H9 (cell line): ENCODE measurements around the gene HS6ST2. TPM values are rescaled to one million over a fixed set of nuclear protein-coding genes. Genes with fewer than 3 reads are reported as not detected.

Source experiments
- DNase-seq: peaks from one replicate; pipeline ENCODE4 v3.0.0-alpha.2; 2017
- H2AFZ ChIP-seq: one replicate; pipeline ENCODE4 v1.6.1; 2013; ENCODE audit warnings: mild to moderate bottlenecking, low read length, control low read depth, moderate library complexity
- H2AK5ac ChIP-seq: 2 replicates; pipeline ENCODE4 v1.6.1; 2013; ENCODE audit warnings: low read length, control low read depth, mixed read lengths; ENCODE audit not compliant: insufficient read length
- H2BK120ac ChIP-seq: one replicate; pipeline ENCODE4 v1.6.1; 2013; ENCODE audit warnings: low read depth, mild to moderate bottlenecking, low read length, control low read depth, inconsistent platforms; ENCODE audit not compliant: poor library complexity, severe bottlenecking
- H2BK12ac ChIP-seq: 2 replicates; pipeline ENCODE4 v1.6.1; 2013; ENCODE audit warnings: low read length, control low read depth, mixed read lengths, low read depth; ENCODE audit not compliant: insufficient read length
- H2BK15ac ChIP-seq: 2 replicates; pipeline ENCODE4 v1.6.1; 2013; ENCODE audit warnings: low read depth, low read length, control low read depth
- H2BK20ac ChIP-seq: one replicate; pipeline ENCODE4 v1.6.1; 2013; ENCODE audit warnings: low read depth, mild to moderate bottlenecking, low read length, control low read depth, inconsistent platforms; ENCODE audit not compliant: poor library complexity, severe bottlenecking
- H2BK5ac ChIP-seq: 2 replicates; pipeline ENCODE4 v1.6.1; 2013; ENCODE audit warnings: low read length, control low read depth, mixed read lengths; ENCODE audit not compliant: insufficient read length
- H3K14ac ChIP-seq: 2 replicates; pipeline ENCODE4 v1.6.1; 2013; ENCODE audit warnings: low read length, control low read depth; ENCODE audit not compliant: insufficient read depth
- H3K18ac ChIP-seq: 2 replicates; pipeline ENCODE4 v1.6.1; 2013; ENCODE audit warnings: low read depth, mild to moderate bottlenecking, mixed read lengths, low read length, control low read depth; ENCODE audit not compliant: insufficient read length
- H3K23ac ChIP-seq: 2 replicates; pipeline ENCODE4 v1.6.1; 2013; ENCODE audit warnings: low read length, control low read depth, mixed read lengths, low read depth; ENCODE audit not compliant: insufficient read length
- H3K23me2 ChIP-seq: 2 replicates; pipeline ENCODE4 v1.6.1; 2013; ENCODE audit warnings: low read depth, mild to moderate bottlenecking, mixed read lengths, low read length, control low read depth; ENCODE audit not compliant: insufficient read length, poor library complexity, severe bottlenecking
- H3K27ac ChIP-seq: 2 replicates; pipeline ENCODE4 v1.5.1; 2013; ENCODE audit warnings: low read length, control low read depth, mixed read lengths, low read depth; ENCODE audit not compliant: insufficient read length
- H3K27me3 ChIP-seq: 2 replicates; pipeline ENCODE4 v1.6.1; 2013; ENCODE audit warnings: low read length, control low read depth, inconsistent platforms; ENCODE audit not compliant: insufficient read depth
- H3K4ac ChIP-seq: 2 replicates; pipeline ENCODE4 v1.6.1; 2013; ENCODE audit warnings: low read depth, mild to moderate bottlenecking, control low read depth, inconsistent platforms, low read length, moderate library complexity
- H3K4me1 ChIP-seq: 2 replicates; pipeline ENCODE4 v1.6.1; 2013; ENCODE audit warnings: low read length, control low read depth, inconsistent platforms; ENCODE audit not compliant: insufficient read depth
- H3K4me2 ChIP-seq: 2 replicates; pipeline ENCODE4 v1.6.1; 2013; ENCODE audit warnings: low read length, control low read depth, mixed read lengths; ENCODE audit not compliant: insufficient read length, insufficient read depth
- H3K56ac ChIP-seq: 2 replicates; pipeline ENCODE4 v1.6.1; 2013; ENCODE audit warnings: low read depth, mild to moderate bottlenecking, mixed read lengths, low read length, control low read depth; ENCODE audit not compliant: insufficient read length
- H3K79me1 ChIP-seq: 2 replicates; pipeline ENCODE4 v1.6.1; 2013; ENCODE audit warnings: low read depth, mild to moderate bottlenecking, moderate library complexity, low read length, control low read depth, inconsistent platforms; ENCODE audit not compliant: insufficient read depth, poor library complexity, severe bottlenecking
- H3K79me2 ChIP-seq: 2 replicates; pipeline ENCODE4 v1.6.1; 2013; ENCODE audit warnings: low read length, control low read depth, inconsistent platforms; ENCODE audit not compliant: insufficient read depth
- H3K9ac ChIP-seq: 2 replicates; pipeline ENCODE4 v1.6.1; 2013; ENCODE audit warnings: low read length, control low read depth, mixed read lengths; ENCODE audit not compliant: insufficient read length; ENCODE audit errors: extremely low read depth
- H3K9me3 ChIP-seq: one replicate; pipeline ENCODE4 v1.6.1; 2013; ENCODE audit warnings: low read depth, low read length, inconsistent platforms; ENCODE audit not compliant: control insufficient read depth
- H3T11ph ChIP-seq: one replicate; pipeline ENCODE4 v1.6.1; 2013; ENCODE audit warnings: mild to moderate bottlenecking, low read length, control low read depth, inconsistent platforms
- H4K20me1 ChIP-seq: one replicate; pipeline ENCODE4 v1.6.1; 2013; ENCODE audit not compliant: control insufficient read depth, insufficient read length, insufficient read depth
- H4K5ac ChIP-seq: 2 replicates; pipeline ENCODE4 v1.6.1; 2013; ENCODE audit warnings: low read depth, mild to moderate bottlenecking, mixed read lengths, low read length, control low read depth; ENCODE audit not compliant: insufficient read length
- H4K8ac ChIP-seq: replicated peaks from 2 replicates; pipeline ENCODE4 v1.6.1; 2013; ENCODE audit warnings: low read length, control low read depth, mixed read lengths, low read depth; ENCODE audit not compliant: insufficient read length
- H4K91ac ChIP-seq: 2 replicates; pipeline ENCODE4 v1.6.1; 2013; ENCODE audit warnings: low read depth, mild to moderate bottlenecking, moderate library complexity, mixed read lengths, low read length, control low read depth; ENCODE audit not compliant: insufficient read length
- H3K27ac Mint-ChIP-seq, 3 experiments: 2 replicates in 2 of 3; 3 replicates in 1 of 3; pipeline ENCODE4 v1.8.0; 2020 to 2021; ENCODE audit warnings: mixed read lengths in 3 of 3, mild to moderate bottlenecking in 1 of 3, moderate library complexity in 1 of 3
- H3K27me3 Mint-ChIP-seq: 2 replicates; pipeline ENCODE4 v1.8.0; 2021; ENCODE audit warnings: low read depth, mild to moderate bottlenecking, moderate library complexity, mixed read lengths
- H3K36me3 Mint-ChIP-seq, 3 experiments: 2 replicates in 2 of 3; 3 replicates in 1 of 3; pipeline ENCODE4 v1.8.0; 2020 to 2021; ENCODE audit warnings: low read depth in 3 of 3, mixed read lengths in 3 of 3; ENCODE audit not compliant: insufficient read depth in 1 of 3
- H3K4me1 Mint-ChIP-seq, 2 experiments: 2 replicates each; pipeline ENCODE4 v1.8.0; 2020; ENCODE audit warnings: mixed read lengths in 2 of 2
- H3K4me3 Mint-ChIP-seq, 2 experiments: 2 replicates in 1 of 2; 3 replicates in 1 of 2; pipeline ENCODE4 v1.8.0; 2020 to 2021; ENCODE audit warnings: mild to moderate bottlenecking in 2 of 2, mixed read lengths in 2 of 2, moderate library complexity in 1 of 2
- H3K9me3 Mint-ChIP-seq, 2 experiments: 2 replicates in 1 of 2; 3 replicates in 1 of 2; pipeline ENCODE4 v1.8.0; 2020; ENCODE audit warnings: mild to moderate bottlenecking in 2 of 2, mixed read lengths in 2 of 2, moderate library complexity in 1 of 2
- WGBS: extraction: QIAGEN DNeasy Blood & Tissue Kit; methylation state at CpG from one replicate; pipeline ENCODE4 v1.1.7; 2013; ENCODE audit warnings: missing lambda C conversion rate, low lambda C conversion rate, mixed read lengths; ENCODE audit not compliant: insufficient read length; ENCODE audit errors: extremely low coverage; 5-methylcytosine and 5-hydroxymethylcytosine counted together
- total RNA-seq: library from RNA; stranded (reverse); gene quantifications from 2 replicates; pipeline ENCODE4 v1.2.1, GENCODE V29; 2021
- TF ChIP-seq, protein P1 (sequence below): fragments of 200-600 bp; sonication (generic); conservative IDR thresholded peaks from 3 replicates; pipeline ENCODE4 v1.8.0; 2021; ENCODE audit warnings: antibody characterized with exemption, mild to moderate bottlenecking

HS6ST2 gene
- total RNA-seq, 1 experiment from 2014 or later = 4.8 TPM

DNA sequence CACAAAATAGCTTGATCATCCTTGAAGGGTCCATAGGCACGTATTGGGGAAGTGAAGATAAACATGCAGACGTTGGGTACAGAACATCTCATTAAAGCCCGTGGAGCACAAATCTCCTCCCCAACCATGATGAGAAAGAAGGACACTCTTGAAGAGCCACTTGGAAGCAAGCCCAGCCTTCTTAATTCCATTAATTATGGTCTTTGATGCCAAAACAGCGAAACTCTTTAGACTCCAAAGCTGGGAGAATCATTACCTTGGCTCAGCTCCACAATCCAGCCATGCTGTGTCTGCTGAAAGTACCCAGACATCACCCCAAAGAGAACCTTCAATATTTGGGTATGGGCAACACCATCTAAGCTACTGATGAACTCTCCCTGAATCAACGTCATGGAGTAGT, 300.6 kb downstream of the HS6ST2 start:
- H3K27me3 ChIP-seq = no peaks in the 10 kb centered on the region; the same call in 1 of the 2 replicates
- H4K91ac ChIP-seq = no peak overlapping the region
- TF ChIP-seq, protein P1, sequence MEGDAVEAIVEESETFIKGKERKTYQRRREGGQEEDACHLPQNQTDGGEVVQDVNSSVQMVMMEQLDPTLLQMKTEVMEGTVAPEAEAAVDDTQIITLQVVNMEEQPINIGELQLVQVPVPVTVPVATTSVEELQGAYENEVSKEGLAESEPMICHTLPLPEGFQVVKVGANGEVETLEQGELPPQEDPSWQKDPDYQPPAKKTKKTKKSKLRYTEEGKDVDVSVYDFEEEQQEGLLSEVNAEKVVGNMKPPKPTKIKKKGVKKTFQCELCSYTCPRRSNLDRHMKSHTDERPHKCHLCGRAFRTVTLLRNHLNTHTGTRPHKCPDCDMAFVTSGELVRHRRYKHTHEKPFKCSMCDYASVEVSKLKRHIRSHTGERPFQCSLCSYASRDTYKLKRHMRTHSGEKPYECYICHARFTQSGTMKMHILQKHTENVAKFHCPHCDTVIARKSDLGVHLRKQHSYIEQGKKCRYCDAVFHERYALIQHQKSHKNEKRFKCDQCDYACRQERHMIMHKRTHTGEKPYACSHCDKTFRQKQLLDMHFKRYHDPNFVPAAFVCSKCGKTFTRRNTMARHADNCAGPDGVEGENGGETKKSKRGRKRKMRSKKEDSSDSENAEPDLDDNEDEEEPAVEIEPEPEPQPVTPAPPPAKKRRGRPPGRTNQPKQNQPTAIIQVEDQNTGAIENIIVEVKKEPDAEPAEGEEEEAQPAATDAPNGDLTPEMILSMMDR = no peak
- H3T11ph ChIP-seq = no peak overlapping the region
- no peaks in the 10 kb centered on the region for H3K79me2 ChIP-seq
- H3K9me3 Mint-ChIP-seq = no peaks in the 10 kb centered on the region
- no peak overlapping the region for H2BK120ac ChIP-seq
- no peak overlapping the region for H3K4me2 ChIP-seq
- H2BK20ac ChIP-seq = no peak overlapping the region
- H2BK5ac ChIP-seq = no peak overlapping the region
- H3K4me1 Mint-ChIP-seq = peaks cover 8 to 11% of the 10 kb centered on the region in 2 experiments
- no peak overlapping the region for H2BK12ac ChIP-seq
- DNase-seq = no peak
- H3K27ac Mint-ChIP-seq = no peak overlapping the region
- no peak overlapping the region for H3K23ac ChIP-seq
- H4K5ac ChIP-seq = no peak overlapping the region
- H3K18ac ChIP-seq = no peak overlapping the region
- H3K4ac ChIP-seq = no peak overlapping the region
- H2BK15ac ChIP-seq = no peak overlapping the region
- H4K8ac ChIP-seq = no peak overlapping the region
- H3K4me3 Mint-ChIP-seq = no peak overlapping the region
- no peak overlapping the region for H3K27ac ChIP-seq
- no peak overlapping the region for H3K14ac ChIP-seq
- no peaks in the 10 kb centered on the region for H3K79me1 ChIP-seq
- H3K27me3 Mint-ChIP-seq = peaks cover 53% of the 10 kb centered on the region
- no peak overlapping the region for H3K9ac ChIP-seq
- no CpG with 5 or more reads among the region's 5 CpGs for WGBS
- H4K20me1 ChIP-seq = no peaks in the 10 kb centered on the region
- H3K9me3 ChIP-seq = no peaks in the 10 kb centered on the region
- H3K36me3 Mint-ChIP-seq = no peaks in the 10 kb centered on the region
- no peaks in the 10 kb centered on the region for H3K4me1 ChIP-seq
- no peak overlapping the region for H3K56ac ChIP-seq
- no peak overlapping the region for H2AK5ac ChIP-seq
- no peaks in the 10 kb centered on the region for H3K23me2 ChIP-seq
- no peak overlapping the region for H2AFZ ChIP-seq
